ENCODE data around the gene TRIAP1. TPM values are rescaled to one million over a fixed set of nuclear protein-coding genes. Genes with fewer than 3 reads are reported as not detected.

The TRIAP1 gene
- total RNA-seq, 5 donors from 2014 or later (not counting 1 experiment from before 2014, with no cell fraction given), result 15.9 to 24.0 (median 21.5) TPM

- WGBS (ENCODE audit: insufficient coverage), result no CpG with 5 or more reads among the region's 5 CpGs
- H3K4me1 ChIP-seq (ENCODE audit: control insufficient read depth in 1 of 2, extremely low read depth in 1 of 2, insufficient read depth in 2 of 2, low read length in 2 of 2), result peaks cover 10 to 34% of the 10 kb centered on the region in 2 experiments
- POLR2A ChIA-PET, result interaction anchor here in 1 of 2 donors (1.0 kb wide), 1 partner anchor 31 kb away, joined by 4 read pairs; no protein-coding TSS in a partner anchor
- Mint-ChIP-seq H3K27ac (no peak overlapping the region), H3K36me3 (peaks cover 40% of the 10 kb centered on the region), H3K9me3 (no peaks in the 10 kb centered on the region), H3K4me1 (peaks cover 40 to 43% (median 41%) of the 10 kb centered on the region in 3 donors), H3K27me3 (no peaks in the 10 kb centered on the region), H3K4me3 (no peak overlapping the region)
- H3K36me3 ChIP-seq (ENCODE audit: control insufficient read depth in 2 of 2, extremely low read depth in 1 of 2, insufficient read depth in 1 of 2, low read length in 1 of 2), result peaks cover 5 to 55% of the 10 kb centered on the region in 2 donors
- H3K9me3 ChIP-seq, result no peaks in the 10 kb centered on the region
- no peak overlapping the region for H3K4me3 ChIP-seq (ENCODE audit: control insufficient read depth in 1 of 2, extremely low read depth in 1 of 2, low read length in 1 of 2)
- DNase-seq, result no peak
- no peak overlapping the region for H3K27ac ChIP-seq (ENCODE audit: low read length)
- no peaks in the 10 kb centered on the region for H3K27me3 ChIP-seq (replicated peaks in 1 of 2; ENCODE audit: control insufficient read depth in 2 of 2, extremely low read depth in 1 of 2, insufficient read depth in 2 of 2, low read length in 1 of 2)
- CTCF ChIA-PET, result interaction anchor here (1.4 to 1.7 kb wide), 2 partner anchors 13 to 109 kb away, joined by 6 to 7 read pairs; no protein-coding TSS in a partner anchor
- no peak for ATAC-seq (replicated peaks in 1 of 4)
These were observed 19.6 kb upstream of the TRIAP1 start for GRCh38 chr12:120465756-120466155.

GRCh38 chr12:120463712-120464111 lies 17.5 kb upstream of the TRIAP1 start:
- POLR2A ChIA-PET, result no interaction called here
- H3K27ac ChIP-seq (ENCODE audit: low read length), result no peak overlapping the region
- CTCF ChIA-PET, result interaction anchor here (0.5 to 1.2 kb wide), 4 partner anchors 10 to 255 kb away, joined by 3 to 5 read pairs (median 4); no protein-coding TSS in a partner anchor
- H3K27me3 ChIP-seq (replicated peaks in 1 of 2; ENCODE audit: control insufficient read depth in 2 of 2, extremely low read depth in 1 of 2, insufficient read depth in 2 of 2, low read length in 1 of 2), result no peaks in the 10 kb centered on the region
- ATAC-seq (replicated peaks in 1 of 4) (no peak), DNase-seq (no peak)
- 98% methylated on average over 4 of the region's 5 CpGs for WGBS (ENCODE audit: insufficient coverage)
- Mint-ChIP-seq H3K27me3 (no peaks in the 10 kb centered on the region), H3K9me3 (no peaks in the 10 kb centered on the region), H3K27ac (peak overlapping the region in 1 of 2 donors; percentile 34), H3K4me3 (no peak overlapping the region), H3K4me1 (peaks cover 35 to 37% (median 36%) of the 10 kb centered on the region in 3 donors), H3K36me3 (peaks cover 54% of the 10 kb centered on the region)
- peaks cover 4 to 24% of the 10 kb centered on the region in 2 experiments for H3K4me1 ChIP-seq (ENCODE audit: control insufficient read depth in 1 of 2, extremely low read depth in 1 of 2, insufficient read depth in 2 of 2, low read length in 2 of 2)
- peaks cover 6 to 72% of the 10 kb centered on the region in 2 donors for H3K36me3 ChIP-seq (ENCODE audit: control insufficient read depth in 2 of 2, extremely low read depth in 1 of 2, insufficient read depth in 1 of 2, low read length in 1 of 2)
- no peaks in the 10 kb centered on the region for H3K9me3 ChIP-seq
- no peak overlapping the region for H3K4me3 ChIP-seq (ENCODE audit: control insufficient read depth in 1 of 2, extremely low read depth in 1 of 2, low read length in 1 of 2)

DNA sequence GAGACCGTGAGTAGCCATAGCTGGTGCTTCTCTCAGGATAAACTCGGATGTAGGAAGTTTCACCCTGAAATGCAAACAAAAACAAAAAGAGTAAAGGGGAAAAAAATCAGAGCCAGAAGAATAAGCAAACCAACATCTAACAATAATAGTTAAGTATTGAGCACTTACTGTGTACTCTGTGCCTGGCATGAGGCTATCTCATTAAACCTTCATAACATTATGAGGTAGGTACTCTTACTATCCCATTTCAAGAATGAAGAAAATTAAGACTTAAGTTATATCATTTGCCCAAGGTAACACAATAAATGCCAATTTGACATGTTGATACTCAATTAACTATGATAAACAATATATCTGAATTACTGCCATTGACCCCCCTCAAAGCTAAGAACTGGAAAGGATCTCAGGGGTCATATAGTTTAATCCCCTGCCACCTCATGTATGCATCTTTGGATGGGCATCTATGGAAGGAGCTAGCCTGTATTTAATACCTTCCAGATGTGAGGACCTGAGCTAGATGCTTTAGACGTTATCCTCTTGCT lies 16.0 kb upstream of the TRIAP1 start:
- Mint-ChIP-seq H3K4me3 (no peak overlapping the region), H3K27ac (no peak overlapping the region), H3K4me1 (peaks cover 21 to 27% (median 23%) of the 10 kb centered on the region in 3 donors), H3K9me3 (no peaks in the 10 kb centered on the region), H3K36me3 (peaks cover 55% of the 10 kb centered on the region), H3K27me3 (no peaks in the 10 kb centered on the region)
- Histone ChIP-seq H3K27ac (ENCODE audit: low read length) (no peak overlapping the region), H3K36me3 (ENCODE audit: control insufficient read depth in 2 of 2, extremely low read depth in 1 of 2, insufficient read depth in 1 of 2, low read length in 1 of 2) (peaks cover 6 to 83% of the 10 kb centered on the region in 2 donors), H3K4me3 (ENCODE audit: control insufficient read depth in 1 of 2, extremely low read depth in 1 of 2, low read length in 1 of 2) (no peak overlapping the region), H3K27me3 (replicated peaks in 1 of 2; ENCODE audit: control insufficient read depth in 2 of 2, extremely low read depth in 1 of 2, insufficient read depth in 2 of 2, low read length in 1 of 2) (no peaks in the 10 kb centered on the region), H3K9me3 (no peaks in the 10 kb centered on the region), H3K4me1 (ENCODE audit: control insufficient read depth in 1 of 2, extremely low read depth in 1 of 2, insufficient read depth in 2 of 2, low read length in 2 of 2) (peaks cover 0 to 12% of the 10 kb centered on the region in 2 experiments)
- DNase-seq (no peak), ATAC-seq (replicated peaks in 1 of 4) (no peak)
- no CpG with 5 or more reads among the region's 3 CpGs for WGBS (ENCODE audit: insufficient coverage)
- ChIA-PET POLR2A (interaction anchor here (0.7 to 1.0 kb wide), 2 partner anchors 34 to 56 kb away, joined by 3 to 10 read pairs; partner anchors contain the start of gene DYNLL1 (in 1 of the 2)), CTCF (interaction anchor here in 1 of 2 donors (1.0 kb wide), 2 partner anchors 10 to 21 kb away, joined by 3 to 4 read pairs; no protein-coding TSS in a partner anchor)

GRCh38 chr12:120460157-120460556 lies 14.0 kb upstream of the TRIAP1 start:
- Histone ChIP-seq H3K4me3 (ENCODE audit: control insufficient read depth in 1 of 2, extremely low read depth in 1 of 2, low read length in 1 of 2) (no peak overlapping the region), H3K27me3 (replicated peaks in 1 of 2; ENCODE audit: control insufficient read depth in 2 of 2, extremely low read depth in 1 of 2, insufficient read depth in 2 of 2, low read length in 1 of 2) (no peaks in the 10 kb centered on the region), H3K9me3 (no peaks in the 10 kb centered on the region), H3K36me3 (ENCODE audit: control insufficient read depth in 2 of 2, extremely low read depth in 1 of 2, insufficient read depth in 1 of 2, low read length in 1 of 2) (peaks cover 6 to 90% of the 10 kb centered on the region in 2 donors), H3K4me1 (ENCODE audit: control insufficient read depth in 1 of 2, extremely low read depth in 1 of 2, insufficient read depth in 2 of 2, low read length in 2 of 2) (no peaks in the 10 kb centered on the region), H3K27ac (ENCODE audit: low read length) (no peak overlapping the region)
- H3K27me3 Mint-ChIP-seq, result no peaks in the 10 kb centered on the region
- ATAC-seq (replicated peaks in 1 of 4) (no peak), DNase-seq (no peak)
- H3K4me1 Mint-ChIP-seq, result peaks cover under 1 to 7% (median 7%) of the 10 kb centered on the region in 3 donors
- no peaks in the 10 kb centered on the region for H3K9me3 Mint-ChIP-seq
- CTCF ChIA-PET, result interaction anchor here in 1 of 2 donors (1.1 kb wide), 1 partner anchor 121 kb away, joined by 3 read pairs; the partner anchor contains the start of gene POP5
- peaks cover 56% of the 10 kb centered on the region for H3K36me3 Mint-ChIP-seq
- no peak overlapping the region for H3K27ac Mint-ChIP-seq
- no peak overlapping the region for H3K4me3 Mint-ChIP-seq
- WGBS (ENCODE audit: insufficient coverage), result 100% methylated on average over 2 of the region's 3 CpGs
- POLR2A ChIA-PET, result interaction anchor here in 1 of 2 donors (0.8 kb wide), 1 partner anchor 86 kb away, joined by 4 read pairs; no protein-coding TSS in a partner anchor

DNA sequence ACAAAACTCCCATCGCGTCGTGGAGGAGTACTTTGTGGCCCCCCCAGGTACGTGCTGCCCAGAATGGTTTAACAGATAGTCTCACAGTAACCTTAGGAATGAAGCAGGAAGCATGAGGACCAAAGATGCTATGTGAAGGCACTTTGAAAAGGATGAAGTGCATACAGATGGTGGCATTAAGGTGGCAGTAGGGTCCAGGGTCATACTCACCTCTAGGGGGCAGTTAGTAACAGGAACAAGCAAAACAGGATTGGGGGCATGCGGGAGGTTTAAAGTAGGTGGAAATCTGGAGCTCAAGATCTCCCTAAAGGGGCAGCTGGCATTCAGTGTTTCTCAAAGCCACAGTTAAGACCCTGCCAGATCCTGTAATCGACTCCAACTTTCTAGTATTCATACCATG lies 10.9 kb upstream of the TRIAP1 start:
- Mint-ChIP-seq H3K4me3 (no peak overlapping the region), H3K27me3 (no peaks in the 10 kb centered on the region), H3K36me3 (peaks cover 34% of the 10 kb centered on the region), H3K9me3 (no peaks in the 10 kb centered on the region), H3K4me1 (peaks cover 0 to 7% (median 1%) of the 10 kb centered on the region in 3 donors), H3K27ac (no peak overlapping the region)
- WGBS (ENCODE audit: insufficient coverage), result 100% methylated on average over 1 of the region's 6 CpGs
- Histone ChIP-seq H3K27ac (ENCODE audit: low read length) (no peak overlapping the region), H3K36me3 (ENCODE audit: control insufficient read depth in 2 of 2, extremely low read depth in 1 of 2, insufficient read depth in 1 of 2, low read length in 1 of 2) (peaks cover 6 to 71% of the 10 kb centered on the region in 2 donors), H3K4me3 (ENCODE audit: control insufficient read depth in 1 of 2, extremely low read depth in 1 of 2, low read length in 1 of 2) (no peak overlapping the region), H3K27me3 (replicated peaks in 1 of 2; ENCODE audit: control insufficient read depth in 2 of 2, extremely low read depth in 1 of 2, insufficient read depth in 2 of 2, low read length in 1 of 2) (no peaks in the 10 kb centered on the region), H3K9me3 (no peaks in the 10 kb centered on the region), H3K4me1 (ENCODE audit: control insufficient read depth in 1 of 2, extremely low read depth in 1 of 2, insufficient read depth in 2 of 2, low read length in 2 of 2) (peaks cover 0 to 2% of the 10 kb centered on the region in 2 experiments)
- ChIA-PET CTCF (no interaction called here), POLR2A (no interaction called here)
- DNase-seq (peak in 1 of 35 experiments; percentile 29), ATAC-seq (replicated peaks in 1 of 4) (no peak)

GRCh38 chr12:120455302-120455701 lies 9.1 kb upstream of the TRIAP1 start:
- Mint-ChIP-seq H3K36me3 (peaks cover 26% of the 10 kb centered on the region), H3K9me3 (no peaks in the 10 kb centered on the region), H3K4me3 (no peak overlapping the region), H3K27ac (no peak overlapping the region), H3K4me1 (peaks cover 0 to 9% (median 1%) of the 10 kb centered on the region in 3 donors), H3K27me3 (no peaks in the 10 kb centered on the region)
- no peak overlapping the region for H3K4me3 ChIP-seq (ENCODE audit: control insufficient read depth in 1 of 2, extremely low read depth in 1 of 2, low read length in 1 of 2)
- ChIA-PET CTCF (interaction anchor here in 1 of 2 donors (1.5 kb wide), 1 partner anchor 12 kb away, joined by 7 read pairs; no protein-coding TSS in a partner anchor), POLR2A (no interaction called here)
- H3K27me3 ChIP-seq (replicated peaks in 1 of 2; ENCODE audit: control insufficient read depth in 2 of 2, extremely low read depth in 1 of 2, insufficient read depth in 2 of 2, low read length in 1 of 2), result no peaks in the 10 kb centered on the region
- H3K36me3 ChIP-seq (ENCODE audit: control insufficient read depth in 2 of 2, extremely low read depth in 1 of 2, insufficient read depth in 1 of 2, low read length in 1 of 2), result peaks cover 0 to 57% of the 10 kb centered on the region in 2 donors
- peaks cover 0 to 2% of the 10 kb centered on the region in 2 experiments for H3K4me1 ChIP-seq (ENCODE audit: control insufficient read depth in 1 of 2, extremely low read depth in 1 of 2, insufficient read depth in 2 of 2, low read length in 2 of 2)
- no peaks in the 10 kb centered on the region for H3K9me3 ChIP-seq
- 100% methylated on average over 1 of the region's 7 CpGs for WGBS (ENCODE audit: insufficient coverage)
- ATAC-seq (replicated peaks in 1 of 4) (no peak), DNase-seq (no peak)
- no peak overlapping the region for H3K27ac ChIP-seq (ENCODE audit: low read length)

Data from T-cell (primary cell).